CD1c-positive myeloid dendritic cell (primary cell): ENCODE results near the gene THAP8.
A peak's percentile ranks its signal among the peaks of the same experiment; 100 is the strongest.

Source experiments
- DNase-seq: peaks from one replicate; pipeline ENCODE4 v3.0.0-alpha.2; 2016; ENCODE audit errors: extremely low spot score

The THAP8 gene

GRCh38 chr19:35995048-35995993 lies 58.8 kb downstream of the THAP8 start, which contains the start of gene SDHAF1:
SDHAF1 (plus strand) TSS chr19:35995188; CDS start chr19:35995275, 87 bp downstream.
- DNase-seq = peak; percentile 98

DNA sequence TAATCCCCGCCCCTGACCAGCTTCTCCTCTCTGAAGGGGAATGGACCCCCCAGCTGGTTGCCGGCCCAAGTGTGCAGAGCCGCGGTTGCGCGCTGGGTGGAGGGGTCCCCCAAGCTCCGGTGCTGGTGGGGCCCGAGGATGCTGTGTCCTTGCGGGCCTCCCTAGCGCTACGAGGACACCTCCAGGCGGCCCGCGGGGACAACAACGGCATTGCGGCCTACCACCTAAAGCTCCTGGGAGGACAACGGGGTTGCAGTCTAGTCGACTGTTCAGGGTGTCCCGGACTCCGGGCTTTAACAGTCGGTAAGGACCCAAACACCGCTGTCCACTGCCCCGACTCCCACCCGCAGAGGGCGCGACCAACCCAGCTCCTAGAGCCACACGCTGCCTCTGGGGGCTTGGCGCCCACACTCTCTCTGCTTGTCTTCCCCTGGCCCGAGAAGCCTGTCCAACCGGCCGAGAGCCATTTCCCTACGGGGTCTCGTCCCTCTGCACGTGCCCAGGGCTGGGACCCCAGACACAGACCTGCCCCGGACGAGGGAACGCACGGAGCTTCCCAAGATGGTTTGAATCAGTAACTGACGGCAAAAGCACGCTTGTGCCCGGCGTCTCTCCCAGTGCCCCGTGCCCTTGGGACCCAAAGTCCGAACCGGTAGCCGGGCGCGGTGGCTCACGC lies 60.0 kb downstream of the THAP8 start:
- DNase-seq = no peak

GRCh38 chr19:35992907-35993765 lies 60.9 kb downstream of the THAP8 start:
- no peak for DNase-seq

GRCh38 chr19:35991731-35992450 lies 62.2 kb downstream of the THAP8 start:
- no peak for DNase-seq

DNA sequence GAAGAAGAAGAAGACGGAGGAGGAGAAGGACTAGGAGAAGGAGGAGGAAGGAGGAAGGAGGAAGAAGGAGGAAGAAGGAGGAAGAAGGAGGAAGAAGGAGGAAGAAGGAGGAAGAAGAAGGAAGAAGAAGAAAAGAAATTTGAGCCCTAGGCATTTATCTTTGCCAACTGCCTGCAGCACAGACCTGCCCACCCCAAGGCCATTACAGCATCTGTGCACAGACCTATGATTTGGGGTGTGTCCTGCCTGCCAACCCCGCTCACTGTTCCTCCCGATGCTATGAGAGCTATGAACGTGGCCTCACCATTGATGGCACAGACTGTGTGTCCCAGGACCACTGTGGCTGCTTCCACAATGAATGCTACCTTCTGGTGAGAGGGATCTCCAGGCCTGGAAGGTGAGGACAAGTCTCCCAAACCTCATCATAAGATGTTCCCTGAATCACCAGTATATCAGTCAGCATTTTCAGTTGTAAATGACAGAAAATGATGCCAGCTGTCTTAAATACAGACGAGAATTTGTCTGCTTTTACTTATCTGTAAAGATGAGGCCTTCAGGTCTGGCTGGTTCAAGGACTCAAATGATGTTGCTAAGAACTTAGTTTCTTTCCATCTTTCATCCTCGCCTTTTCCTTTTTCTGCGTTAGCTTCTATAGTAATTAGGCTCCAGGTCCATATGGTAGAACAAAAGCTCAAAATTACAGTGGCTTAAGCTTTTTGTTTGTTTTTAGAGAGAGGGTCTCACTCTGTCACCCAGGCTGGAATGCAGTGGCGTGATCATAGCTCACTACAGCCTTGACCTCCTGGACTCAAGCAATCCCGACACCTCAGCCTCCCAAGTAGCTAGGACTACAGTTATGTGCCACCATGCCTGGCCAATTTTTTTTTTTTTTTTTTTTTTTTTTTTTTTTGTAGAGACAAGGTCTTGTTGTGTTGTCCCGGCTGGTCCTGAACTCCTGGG lies 63.0 kb downstream of the THAP8 start:
- no peak for DNase-seq

DNA sequence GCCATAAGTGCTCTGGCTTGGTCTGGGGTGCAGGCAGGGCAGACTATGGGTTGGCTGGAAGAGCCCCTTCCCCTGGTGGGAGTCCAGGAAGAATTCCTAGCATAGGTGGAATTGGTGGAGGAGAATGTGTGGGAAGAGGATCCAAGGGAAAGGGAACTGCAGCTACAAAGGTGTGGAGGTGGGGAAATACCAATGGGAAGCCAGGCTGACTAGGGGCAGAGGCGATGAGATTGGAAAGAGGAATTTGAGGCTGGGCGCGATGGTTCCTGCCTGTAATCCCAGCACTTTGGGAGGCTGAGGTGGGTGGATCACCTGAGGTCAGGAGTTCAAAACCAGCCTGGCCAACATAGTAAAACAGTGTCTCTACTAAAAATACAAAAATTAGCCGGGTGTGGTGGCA lies 63.9 kb downstream of the THAP8 start:
- DNase-seq = no peak

DNA sequence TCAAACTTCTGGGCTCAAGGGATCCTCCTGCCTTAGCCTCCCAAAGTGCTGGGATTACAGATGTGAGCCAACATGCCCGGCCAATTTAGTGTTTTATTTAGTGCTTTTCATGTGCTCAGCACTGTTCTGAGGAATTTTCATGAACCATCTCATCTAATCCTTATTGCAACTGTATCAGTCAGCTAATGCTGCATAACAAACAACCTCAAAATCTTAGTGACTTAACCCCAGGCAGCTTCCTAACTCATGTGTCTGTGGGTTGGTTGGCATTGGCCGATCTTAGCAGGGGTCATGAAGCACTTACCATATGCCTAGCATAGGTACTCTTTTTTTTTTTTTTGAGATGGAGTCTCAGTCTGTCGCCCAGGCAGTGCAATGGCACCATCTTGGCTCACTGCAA lies 65.3 kb downstream of the THAP8 start:
- no peak for DNase-seq

GRCh38 chr19:35987571-35987896 lies 66.6 kb downstream of the THAP8 start:
- DNase-seq = no peak

GRCh38 chr19:35986664-35987570 lies 67.2 kb downstream of the THAP8 start:
- DNase-seq = peak; percentile 73

DNA sequence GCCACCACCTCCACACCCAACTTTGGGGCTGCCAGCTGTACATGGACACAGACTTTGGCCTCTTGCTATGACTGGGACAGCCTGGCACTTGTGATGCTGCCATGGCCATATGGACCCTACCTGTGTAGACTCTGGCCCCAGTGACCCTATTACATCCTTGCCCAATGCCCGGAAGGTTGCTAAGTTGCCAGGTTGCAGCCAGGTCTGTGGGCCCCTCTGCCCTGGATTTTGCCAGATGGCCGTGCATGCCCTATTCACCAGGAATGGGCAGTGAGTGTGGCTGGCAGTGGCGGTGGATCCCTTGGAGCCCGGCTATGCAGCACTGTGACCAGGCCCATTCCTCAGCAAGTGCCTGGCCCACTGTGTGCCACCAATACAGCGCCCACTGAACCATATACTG lies 68.0 kb downstream of the THAP8 start:
- no peak for DNase-seq
